ENCODE data around the gene BCAN. TPM values are rescaled to one million over a fixed set of nuclear protein-coding genes. Genes with fewer than 3 reads are reported as not detected.

BCAN gene
- total RNA-seq, 1 experiment from 2014 or later, result 1.2 TPM

DNA sequence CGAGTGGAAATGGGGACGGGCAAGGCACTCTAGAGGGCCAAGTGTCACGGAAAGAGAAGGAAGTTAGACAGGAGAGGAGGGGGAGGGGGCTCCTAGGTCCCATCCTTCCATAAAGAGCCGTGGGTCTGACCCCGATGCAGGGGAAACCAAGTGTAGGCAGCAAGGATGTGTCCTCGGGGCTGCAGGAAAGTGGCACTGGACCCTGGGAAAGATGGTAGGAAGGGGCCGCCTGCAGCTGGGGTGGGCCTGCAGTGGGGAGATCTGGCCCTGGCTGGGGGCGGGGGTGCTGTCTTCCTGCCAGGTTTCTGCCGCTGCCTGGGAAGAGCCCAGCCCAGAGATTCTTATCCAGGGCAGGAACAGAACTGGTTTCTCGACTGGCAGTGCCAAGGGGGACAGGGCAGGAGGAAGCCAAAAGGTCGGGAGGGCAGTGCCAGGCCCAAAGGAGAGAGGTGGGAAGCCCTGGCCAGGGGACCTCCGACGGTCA is 50.6 kb downstream of the BCAN start:
- H3T11ph ChIP-seq (ENCODE audit: low read length), result no peak overlapping the region
- Mint-ChIP-seq H3K9me3 (peaks cover 0 to 5% of the 10 kb centered on the region in 2 experiments; a peak in 1 of 5 replicates), H3K4me1 (peaks cover 57 to 69% of the 10 kb centered on the region in 2 experiments), H3K27me3 (ENCODE audit: low read depth) (peaks cover 13% of the 10 kb centered on the region), H3K27ac (peak overlapping the region; percentile 82 to 96 (median 90)), H3K4me3 (peak overlapping the region; percentile 54 to 75), H3K36me3 (ENCODE audit: insufficient read depth in 1 of 3, low read depth in 3 of 3) (peaks cover 0 to 6% (median 3%) of the 10 kb centered on the region in 3 experiments; a peak in 4 of 7 replicates)
- no peaks in the 10 kb centered on the region for H3K79me2 ChIP-seq (ENCODE audit: insufficient read depth, low read length)
- H4K5ac ChIP-seq (ENCODE audit: insufficient read length, low read depth, low read length), result no peak overlapping the region
- no peak overlapping the region for H3K56ac ChIP-seq (ENCODE audit: insufficient read length, low read depth, low read length)
- no peak overlapping the region for H3K18ac ChIP-seq (ENCODE audit: insufficient read length, low read depth, low read length)
- H3K4me1 ChIP-seq (ENCODE audit: insufficient read depth, low read length), result peaks cover 17% of the 10 kb centered on the region; the same call in 1 of the 2 replicates
- H2BK5ac ChIP-seq (ENCODE audit: insufficient read length, low read length), result no peak overlapping the region
- no peaks in the 10 kb centered on the region for H3K79me1 ChIP-seq (ENCODE audit: insufficient read depth, low read depth, low read length, poor library complexity, severe bottlenecking)
- no peak overlapping the region for H2AK5ac ChIP-seq (ENCODE audit: insufficient read length, low read length)
- no peak overlapping the region for H2AFZ ChIP-seq (ENCODE audit: low read length)
- H4K20me1 ChIP-seq (ENCODE audit: control insufficient read depth, insufficient read depth, insufficient read length), result no peaks in the 10 kb centered on the region
- no peak overlapping the region for H3K23ac ChIP-seq (ENCODE audit: insufficient read length, low read depth, low read length)
- H4K8ac ChIP-seq (replicated peaks; ENCODE audit: insufficient read length, low read depth, low read length), result no peak overlapping the region
- H3K4ac ChIP-seq (ENCODE audit: low read depth, low read length), result no peak overlapping the region
- H2BK120ac ChIP-seq (ENCODE audit: low read depth, low read length, poor library complexity, severe bottlenecking), result no peak overlapping the region
- no peak overlapping the region for H2BK12ac ChIP-seq (ENCODE audit: insufficient read length, low read depth, low read length)
- no peaks in the 10 kb centered on the region for H3K9me3 ChIP-seq (ENCODE audit: control insufficient read depth, low read depth, low read length)
- H3K9ac ChIP-seq (ENCODE audit: extremely low read depth, insufficient read length, low read length), result no peak overlapping the region
- H2BK15ac ChIP-seq (ENCODE audit: low read depth, low read length), result no peak overlapping the region
- peaks cover 10% of the 10 kb centered on the region for H3K23me2 ChIP-seq (ENCODE audit: insufficient read length, low read depth, low read length, poor library complexity, severe bottlenecking)
- H3K27me3 ChIP-seq (ENCODE audit: insufficient read depth, low read length), result no peaks in the 10 kb centered on the region
- no CpG with 5 or more reads among the region's 13 CpGs for WGBS (ENCODE audit: extremely low coverage, insufficient read length, low lambda C conversion rate)
- TF ChIP-seq, protein P1, sequence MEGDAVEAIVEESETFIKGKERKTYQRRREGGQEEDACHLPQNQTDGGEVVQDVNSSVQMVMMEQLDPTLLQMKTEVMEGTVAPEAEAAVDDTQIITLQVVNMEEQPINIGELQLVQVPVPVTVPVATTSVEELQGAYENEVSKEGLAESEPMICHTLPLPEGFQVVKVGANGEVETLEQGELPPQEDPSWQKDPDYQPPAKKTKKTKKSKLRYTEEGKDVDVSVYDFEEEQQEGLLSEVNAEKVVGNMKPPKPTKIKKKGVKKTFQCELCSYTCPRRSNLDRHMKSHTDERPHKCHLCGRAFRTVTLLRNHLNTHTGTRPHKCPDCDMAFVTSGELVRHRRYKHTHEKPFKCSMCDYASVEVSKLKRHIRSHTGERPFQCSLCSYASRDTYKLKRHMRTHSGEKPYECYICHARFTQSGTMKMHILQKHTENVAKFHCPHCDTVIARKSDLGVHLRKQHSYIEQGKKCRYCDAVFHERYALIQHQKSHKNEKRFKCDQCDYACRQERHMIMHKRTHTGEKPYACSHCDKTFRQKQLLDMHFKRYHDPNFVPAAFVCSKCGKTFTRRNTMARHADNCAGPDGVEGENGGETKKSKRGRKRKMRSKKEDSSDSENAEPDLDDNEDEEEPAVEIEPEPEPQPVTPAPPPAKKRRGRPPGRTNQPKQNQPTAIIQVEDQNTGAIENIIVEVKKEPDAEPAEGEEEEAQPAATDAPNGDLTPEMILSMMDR (conservative IDR thresholded peaks at IDR 0.05), result no peak
- H2BK20ac ChIP-seq (ENCODE audit: low read depth, low read length, poor library complexity, severe bottlenecking), result no peak overlapping the region
- no peak overlapping the region for H3K27ac ChIP-seq (ENCODE audit: insufficient read length, low read depth, low read length)
- DNase-seq, result no peak
- no peak overlapping the region for H4K91ac ChIP-seq (ENCODE audit: insufficient read length, low read depth, low read length)
- H3K4me2 ChIP-seq (ENCODE audit: insufficient read depth, insufficient read length, low read length), result peak overlapping the region; percentile 53
- peak overlapping the region; percentile 48; the same call in 1 of the 2 replicates for H3K14ac ChIP-seq (ENCODE audit: insufficient read depth, low read length)
